HL-60 (cell line): ENCODE results near the gene DLX1.

Experiments used
- GABPA ChIP-seq: IDR thresholded peaks from 2 replicates; pipeline ENCODE4 v1.6.1; 2012; ENCODE audit warnings: low read depth
- POLR2AphosphoS5 ChIP-seq: IDR thresholded peaks from 2 replicates; pipeline ENCODE4 v1.6.1; 2012; ENCODE audit warnings: low read depth
- TF ChIP-seq, protein P1 (sequence below): IDR thresholded peaks from one replicate; pipeline ENCODE4 v1.5.1; 2011; ENCODE audit warnings: low read length, control low read depth, inconsistent platforms; ENCODE audit not compliant: insufficient read depth
- TF ChIP-seq, protein P2 (sequence below): IDR thresholded peaks from 2 replicates; pipeline ENCODE4 v1.6.1; 2012; ENCODE audit warnings: low read depth; ENCODE audit not compliant: insufficient replicate concordance

GRCh38 chr2:172091000-172091641 lies 5.8 kb downstream of the DLX1 start:
- TF ChIP-seq, protein P1, sequence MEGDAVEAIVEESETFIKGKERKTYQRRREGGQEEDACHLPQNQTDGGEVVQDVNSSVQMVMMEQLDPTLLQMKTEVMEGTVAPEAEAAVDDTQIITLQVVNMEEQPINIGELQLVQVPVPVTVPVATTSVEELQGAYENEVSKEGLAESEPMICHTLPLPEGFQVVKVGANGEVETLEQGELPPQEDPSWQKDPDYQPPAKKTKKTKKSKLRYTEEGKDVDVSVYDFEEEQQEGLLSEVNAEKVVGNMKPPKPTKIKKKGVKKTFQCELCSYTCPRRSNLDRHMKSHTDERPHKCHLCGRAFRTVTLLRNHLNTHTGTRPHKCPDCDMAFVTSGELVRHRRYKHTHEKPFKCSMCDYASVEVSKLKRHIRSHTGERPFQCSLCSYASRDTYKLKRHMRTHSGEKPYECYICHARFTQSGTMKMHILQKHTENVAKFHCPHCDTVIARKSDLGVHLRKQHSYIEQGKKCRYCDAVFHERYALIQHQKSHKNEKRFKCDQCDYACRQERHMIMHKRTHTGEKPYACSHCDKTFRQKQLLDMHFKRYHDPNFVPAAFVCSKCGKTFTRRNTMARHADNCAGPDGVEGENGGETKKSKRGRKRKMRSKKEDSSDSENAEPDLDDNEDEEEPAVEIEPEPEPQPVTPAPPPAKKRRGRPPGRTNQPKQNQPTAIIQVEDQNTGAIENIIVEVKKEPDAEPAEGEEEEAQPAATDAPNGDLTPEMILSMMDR: no peak
- TF ChIP-seq, protein P2, sequence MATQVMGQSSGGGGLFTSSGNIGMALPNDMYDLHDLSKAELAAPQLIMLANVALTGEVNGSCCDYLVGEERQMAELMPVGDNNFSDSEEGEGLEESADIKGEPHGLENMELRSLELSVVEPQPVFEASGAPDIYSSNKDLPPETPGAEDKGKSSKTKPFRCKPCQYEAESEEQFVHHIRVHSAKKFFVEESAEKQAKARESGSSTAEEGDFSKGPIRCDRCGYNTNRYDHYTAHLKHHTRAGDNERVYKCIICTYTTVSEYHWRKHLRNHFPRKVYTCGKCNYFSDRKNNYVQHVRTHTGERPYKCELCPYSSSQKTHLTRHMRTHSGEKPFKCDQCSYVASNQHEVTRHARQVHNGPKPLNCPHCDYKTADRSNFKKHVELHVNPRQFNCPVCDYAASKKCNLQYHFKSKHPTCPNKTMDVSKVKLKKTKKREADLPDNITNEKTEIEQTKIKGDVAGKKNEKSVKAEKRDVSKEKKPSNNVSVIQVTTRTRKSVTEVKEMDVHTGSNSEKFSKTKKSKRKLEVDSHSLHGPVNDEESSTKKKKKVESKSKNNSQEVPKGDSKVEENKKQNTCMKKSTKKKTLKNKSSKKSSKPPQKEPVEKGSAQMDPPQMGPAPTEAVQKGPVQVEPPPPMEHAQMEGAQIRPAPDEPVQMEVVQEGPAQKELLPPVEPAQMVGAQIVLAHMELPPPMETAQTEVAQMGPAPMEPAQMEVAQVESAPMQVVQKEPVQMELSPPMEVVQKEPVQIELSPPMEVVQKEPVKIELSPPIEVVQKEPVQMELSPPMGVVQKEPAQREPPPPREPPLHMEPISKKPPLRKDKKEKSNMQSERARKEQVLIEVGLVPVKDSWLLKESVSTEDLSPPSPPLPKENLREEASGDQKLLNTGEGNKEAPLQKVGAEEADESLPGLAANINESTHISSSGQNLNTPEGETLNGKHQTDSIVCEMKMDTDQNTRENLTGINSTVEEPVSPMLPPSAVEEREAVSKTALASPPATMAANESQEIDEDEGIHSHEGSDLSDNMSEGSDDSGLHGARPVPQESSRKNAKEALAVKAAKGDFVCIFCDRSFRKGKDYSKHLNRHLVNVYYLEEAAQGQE: no peak
- no peak for TF ChIP-seq POLR2AphosphoS5
- TF ChIP-seq GABPA: no peak
